Gastrocnemius medialis (tissue), 4 donors: ENCODE data around the gene ANG. TPM values are rescaled to one million over a fixed set of nuclear protein-coding genes. Genes with fewer than 3 reads are reported as not detected.

Experiments used
- ATAC-seq, 2 donors: fragments of 150-250 bp; one replicate each; pipeline ENCODE4 v1.9.1; 2016
- DNase-seq, 2 donors: peaks; one replicate each; pipeline ENCODE4 v3.0.0-alpha.2; 2019
- H3K27ac ChIP-seq, 4 donors: fragments of 200-600 bp; sonication (generic); 1 replicate in 1 of 4; 2 replicates in 3 of 4; pipeline ENCODE4 v1.5.1; 2016 to 2018; ENCODE audit warnings: mild to moderate bottlenecking in 2 of 4, moderate library complexity in 1 of 4
- H3K27me3 ChIP-seq, 3 donors: fragments of 200-600 bp; sonication (generic) in 2 of 3; 1 replicate in 1 of 3; 2 replicates in 2 of 3; pipeline versions ENCODE4 v1.5.1 to v1.6.0; 2016 to 2019; ENCODE audit warnings: mild to moderate bottlenecking in 1 of 3, moderate library complexity in 1 of 3
- H3K36me3 ChIP-seq, 2 donors: fragments of 200-600 bp; sonication (generic) in 1 of 2; one replicate each; pipeline ENCODE4 v1.5.1; 2017 to 2018
- H3K4me1 ChIP-seq, 2 donors: fragments of 200-600 bp; sonication (generic) in 1 of 2; one replicate each; pipeline ENCODE4 v1.5.1; 2016 to 2017; ENCODE audit warnings: mild to moderate bottlenecking in 2 of 2
- H3K4me3 ChIP-seq, 4 donors: fragments of 200-600 bp; sonication (generic) in 3 of 4; 1 replicate in 1 of 4; 2 replicates in 3 of 4; pipeline ENCODE4 v1.5.1; 2016 to 2019; ENCODE audit warnings: mild to moderate bottlenecking in 2 of 4
- H3K9me3 ChIP-seq, 3 donors: fragments of 200-600 bp; sonication (generic) in 2 of 3; 1 replicate in 1 of 3; 2 replicates in 2 of 3; pipeline ENCODE4 v1.5.1; 2016 to 2019
- CTCF ChIP-seq, 5 experiments: fragments of 450-650 bp in 3 of 5; fragments of 200-600 bp in 2 of 5; sonication (generic) in 2 of 5; IDR thresholded peaks in 4 of 5; conservative IDR thresholded peaks in 1 of 5; 1 replicate in 4 of 5; 2 replicates in 1 of 5; pipeline ENCODE4 v1.5.1; 2016 to 2019; ENCODE audit warnings: antibody characterized with exemption in 5 of 5, mild to moderate bottlenecking in 3 of 5, moderate library complexity in 3 of 5
- POLR2A ChIP-seq, 2 donors: fragments of 450-650 bp; IDR thresholded peaks; one replicate each; pipeline ENCODE4 v1.6.1; 2017; ENCODE audit warnings: antibody characterized with exemption in 2 of 2, mild to moderate bottlenecking in 2 of 2, moderate library complexity in 2 of 2
- in situ Hi-C, 4 donors: fragments of 200-750 bp; cut with MboI; loops; one replicate each; pipeline versions ENCODE4 v1.15.0 to v1.8.0; 2017; ENCODE audit warnings: low sequenced_read_pairs in 4 of 4
- intact Hi-C: fragments of 100-400 bp; cut with DNase I; formaldehyde crosslinking; loops from one replicate; pipeline ENCODE4 v1.15.1; 2023; ENCODE audit warnings: low total_unique reads
- total RNA-seq, 4 donors: library from RNA; depleted of rRNA; stranded (reverse); fragments of >200 nt; gene quantifications; one replicate each; pipeline versions ENCODE4 v1.1.0 to v1.2.3, GENCODE V29; 2016

ANG gene
- total RNA-seq, 4 donors from 2014 or later: 3.9 to 10.5 (median 5.6) TPM

GRCh38 chr14:20671597-20672283, 16.8 kb upstream of the ANG start:
- Histone ChIP-seq H3K27ac (no peak overlapping the region), H3K4me1 (no peaks in the 10 kb centered on the region), H3K4me3 (no peak overlapping the region), H3K9me3 (no peaks in the 10 kb centered on the region), H3K36me3 (no peaks in the 10 kb centered on the region), H3K27me3 (peaks cover 0 to 9% (median 8%) of the 10 kb centered on the region in 3 donors)
- in situ Hi-C loops: no loop called here
- no peak for TF ChIP-seq POLR2A (IDR thresholded peaks at IDR 0.05)
- no peak for TF ChIP-seq CTCF (IDR thresholded peaks at IDR 0.05 in 4 of 5, conservative IDR thresholded peaks at IDR 0.05 in 1 of 5)
- intact Hi-C loops: no loop called here
- ATAC-seq: no peak
- no peak for DNase-seq

GRCh38 chr14:20675669-20676068, 12.9 kb upstream of the ANG start:
- H3K9me3 ChIP-seq: no peaks in the 10 kb centered on the region
- no peak for DNase-seq
- intact Hi-C loops (no loop called here), in situ Hi-C loops (loop anchor here (25.0 kb wide), 3 partner anchors 338 to 437 kb away; partner anchors contain the start of genes TMEM253 (in 2 of the 4), ARHGEF40 (in 1 of the 4), CCNB1IP1 (in 1 of the 4) and PARP2 (in 1 of the 4))
- peaks cover 4 to 12% of the 10 kb centered on the region in 2 donors for H3K4me1 ChIP-seq
- peaks cover 0 to 9% (median 3%) of the 10 kb centered on the region in 3 donors for H3K27me3 ChIP-seq
- no peak overlapping the region for H3K4me3 ChIP-seq
- H3K27ac ChIP-seq: no peak overlapping the region
- TF ChIP-seq POLR2A (IDR thresholded peaks at IDR 0.05) (no peak), CTCF (IDR thresholded peaks at IDR 0.05 in 4 of 5, conservative IDR thresholded peaks at IDR 0.05 in 1 of 5) (no peak)
- ATAC-seq: no peak
- H3K36me3 ChIP-seq: no peaks in the 10 kb centered on the region

- Histone ChIP-seq H3K9me3 (no peaks in the 10 kb centered on the region), H3K36me3 (no peaks in the 10 kb centered on the region), H3K27me3 (peaks cover 0 to 9% (median 3%) of the 10 kb centered on the region in 3 donors), H3K27ac (no peak overlapping the region), H3K4me1 (peaks cover 8 to 16% of the 10 kb centered on the region in 2 donors), H3K4me3 (no peak overlapping the region)
- in situ Hi-C loops: loop anchor here (25.0 kb wide), 3 partner anchors 339 to 436 kb away; partner anchors contain the start of genes TMEM253 (in 2 of the 4), ARHGEF40 (in 1 of the 4), CCNB1IP1 (in 1 of the 4) and PARP2 (in 1 of the 4)
- no peak for TF ChIP-seq CTCF (IDR thresholded peaks at IDR 0.05 in 4 of 5, conservative IDR thresholded peaks at IDR 0.05 in 1 of 5)
- TF ChIP-seq POLR2A (IDR thresholded peaks at IDR 0.05): no peak
- no peak for DNase-seq
- intact Hi-C loops: no loop called here
- no peak for ATAC-seq
Observed at GRCh38 chr14:20676072-20676471, 12.5 kb upstream of the ANG start.

DNA sequence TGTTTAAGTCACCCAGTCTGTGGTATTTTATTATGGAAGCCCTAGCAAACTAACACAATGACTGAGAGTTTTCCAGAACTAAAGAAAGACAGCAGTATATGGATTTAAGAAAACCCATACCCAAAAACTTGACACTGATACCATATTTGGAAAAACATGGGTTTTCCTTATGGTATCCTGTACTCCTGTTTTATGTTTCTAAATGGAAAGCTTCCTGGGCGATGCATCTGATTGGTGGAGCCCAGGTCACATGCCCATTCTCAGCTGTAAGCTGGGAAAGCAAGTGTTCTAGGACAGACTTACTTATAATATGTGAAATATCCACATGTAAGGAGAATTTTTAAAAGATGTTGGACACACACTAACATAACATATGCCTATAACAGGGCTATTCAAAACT, 8.7 kb upstream of the ANG start:
- Histone ChIP-seq H3K27me3 (no peaks in the 10 kb centered on the region), H3K4me3 (no peak overlapping the region), H3K9me3 (no peaks in the 10 kb centered on the region), H3K36me3 (no peaks in the 10 kb centered on the region), H3K4me1 (peaks cover 11 to 20% of the 10 kb centered on the region in 2 donors), H3K27ac (no peak overlapping the region)
- intact Hi-C loops: loop anchor here (5.0 to 10.0 kb wide), 7 partner anchors 48 to 1907 kb away; partner anchors contain the start of genes CHD8, DAD1, HNRNPC and RNASE7
- TF ChIP-seq CTCF (IDR thresholded peaks at IDR 0.05 in 4 of 5, conservative IDR thresholded peaks at IDR 0.05 in 1 of 5): no peak
- no peak for TF ChIP-seq POLR2A (IDR thresholded peaks at IDR 0.05)
- ATAC-seq: no peak
- DNase-seq: no peak
- in situ Hi-C loops: loop anchor here (10.0 to 25.0 kb wide), 6 partner anchors 215 to 432 kb away; partner anchors contain the start of genes CCNB1IP1 (in 2 of the 4), PARP2 (in 2 of the 4), TMEM253 (in 2 of the 4) and ARHGEF40 (in 1 of the 4)
